ENCODE data around the gene NTN1.

The NTN1 gene

GRCh38 chr17:9020096-9020823 is 1.1 kb upstream of the NTN1 start:
- Histone ChIP-seq H3K79me2 (ENCODE audit: insufficient read depth, low read length) (no peaks in the 10 kb centered on the region), H2AFZ (ENCODE audit: low read depth, low read length, severe bottlenecking) (peak overlapping the region; percentile 68), H3K4me2 (ENCODE audit: low read depth, low read length, poor library complexity, severe bottlenecking) (peak overlapping the region; percentile 63)

GRCh38 chr17:9020824-9021157 is 519 bp upstream of the NTN1 start:
- H3K9ac ChIP-seq (ENCODE audit: low read length), result peak overlapping the region; percentile 44
- no peak overlapping the region for H3K27ac ChIP-seq (ENCODE audit: low read depth, low read length)
- no peaks in the 10 kb centered on the region for H3K27me3 ChIP-seq (ENCODE audit: low read length)
- no peaks in the 10 kb centered on the region for H3F3A ChIP-seq (ENCODE audit: insufficient read depth)
- H4K20me1 ChIP-seq (ENCODE audit: low read depth, low read length), result no peaks in the 10 kb centered on the region
- TF ChIP-seq EZH2phosphoT487 (conservative IDR thresholded peaks at IDR 0.05; ENCODE audit: low read length), result no peak
- TF ChIP-seq CTCF (IDR thresholded peaks at IDR 0.05; ENCODE audit: insufficient read depth, low read length, poor library complexity, severe bottlenecking), result no peak
- H2AFZ ChIP-seq (ENCODE audit: low read depth, low read length, severe bottlenecking), result peak overlapping the region; percentile 68
- no peaks in the 10 kb centered on the region for H3K9me3 ChIP-seq (ENCODE audit: insufficient read depth, low read length)
- no peaks in the 10 kb centered on the region for H3K36me3 ChIP-seq (ENCODE audit: low read length)
- peak overlapping the region; percentile 63 for H3K4me2 ChIP-seq (ENCODE audit: low read depth, low read length, poor library complexity, severe bottlenecking)
- H3K4me3 ChIP-seq (ENCODE audit: insufficient read depth, low read length, poor library complexity, severe bottlenecking), result peak overlapping the region; percentile 63
- no peaks in the 10 kb centered on the region for H3K79me2 ChIP-seq (ENCODE audit: insufficient read depth, low read length)
- no peaks in the 10 kb centered on the region for H3K9me2 ChIP-seq (replicated peaks; ENCODE audit: insufficient read depth, low read length)

More at GRCh38 chr17:9020096-9020823, 1.1 kb upstream of the NTN1 start:
- Histone ChIP-seq H3K9me2 (replicated peaks; ENCODE audit: insufficient read depth, low read length) (no peaks in the 10 kb centered on the region), H4K20me1 (ENCODE audit: low read depth, low read length) (no peaks in the 10 kb centered on the region), H3K27me3 (ENCODE audit: low read length) (no peaks in the 10 kb centered on the region), H3K36me3 (ENCODE audit: low read length) (no peaks in the 10 kb centered on the region), H3K9ac (ENCODE audit: low read length) (peak overlapping the region; percentile 44; the same call in 1 of the 2 replicates), H3K9me3 (ENCODE audit: insufficient read depth, low read length) (no peaks in the 10 kb centered on the region), H3K27ac (ENCODE audit: low read depth, low read length) (no peak overlapping the region), H3F3A (ENCODE audit: insufficient read depth) (no peaks in the 10 kb centered on the region), H3K4me3 (ENCODE audit: insufficient read depth, low read length, poor library complexity, severe bottlenecking) (no peak overlapping the region)
- TF ChIP-seq EZH2phosphoT487 (conservative IDR thresholded peaks at IDR 0.05; ENCODE audit: low read length) (no peak), CTCF (IDR thresholded peaks at IDR 0.05; ENCODE audit: insufficient read depth, low read length, poor library complexity, severe bottlenecking) (no peak)

- no peak for TF ChIP-seq EZH2phosphoT487 (conservative IDR thresholded peaks at IDR 0.05; ENCODE audit: low read length)
- TF ChIP-seq CTCF (IDR thresholded peaks at IDR 0.05; ENCODE audit: insufficient read depth, low read length, poor library complexity, severe bottlenecking), result no peak
- Histone ChIP-seq H3K36me3 (ENCODE audit: low read length) (no peaks in the 10 kb centered on the region), H3K9me2 (replicated peaks; ENCODE audit: insufficient read depth, low read length) (no peaks in the 10 kb centered on the region), H3K9ac (ENCODE audit: low read length) (no peak overlapping the region), H3K27me3 (ENCODE audit: low read length) (no peaks in the 10 kb centered on the region), H2AFZ (ENCODE audit: low read depth, low read length, severe bottlenecking) (no peak overlapping the region), H3K27ac (ENCODE audit: low read depth, low read length) (no peak overlapping the region), H3K4me2 (ENCODE audit: low read depth, low read length, poor library complexity, severe bottlenecking) (peak overlapping the region; percentile 63), H4K20me1 (ENCODE audit: low read depth, low read length) (no peaks in the 10 kb centered on the region), H3K9me3 (ENCODE audit: insufficient read depth, low read length) (no peaks in the 10 kb centered on the region), H3F3A (ENCODE audit: insufficient read depth) (no peaks in the 10 kb centered on the region), H3K79me2 (ENCODE audit: insufficient read depth, low read length) (no peaks in the 10 kb centered on the region), H3K4me3 (ENCODE audit: insufficient read depth, low read length, poor library complexity, severe bottlenecking) (peak overlapping the region; percentile 63)
Observed at GRCh38 chr17:9021992-9022572, 772 bp downstream of the NTN1 start.

Measured in SU-DHL-6 (cell line).